ENCODE results near the gene DNAH17.

DNAH17 gene

DNA sequence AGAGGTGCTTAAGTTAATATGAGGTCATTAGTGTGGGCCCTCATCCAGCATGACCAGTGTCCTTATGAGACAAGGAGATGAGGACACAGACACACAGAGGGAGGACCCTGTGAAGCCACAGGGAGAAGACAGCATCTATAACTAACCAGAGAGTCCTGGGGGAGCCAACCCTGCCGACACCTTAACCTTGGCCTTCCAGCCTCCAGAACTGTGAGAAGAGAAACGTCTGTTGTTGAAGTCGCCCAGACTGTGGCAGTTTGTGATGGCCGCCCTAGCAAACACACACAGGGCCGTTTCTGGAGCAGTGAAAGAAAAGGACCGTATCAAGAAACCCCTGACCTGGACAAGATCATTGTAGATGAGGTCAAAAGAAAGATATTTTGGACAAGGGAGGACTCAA, 26.7 kb downstream of the DNAH17 start:
- no peak for DNase-seq (ENCODE audit: low read depth)
- no peak overlapping the region for H3K4me3 ChIP-seq (ENCODE audit: low read depth, low read length)
- TF ChIP-seq, protein P1, sequence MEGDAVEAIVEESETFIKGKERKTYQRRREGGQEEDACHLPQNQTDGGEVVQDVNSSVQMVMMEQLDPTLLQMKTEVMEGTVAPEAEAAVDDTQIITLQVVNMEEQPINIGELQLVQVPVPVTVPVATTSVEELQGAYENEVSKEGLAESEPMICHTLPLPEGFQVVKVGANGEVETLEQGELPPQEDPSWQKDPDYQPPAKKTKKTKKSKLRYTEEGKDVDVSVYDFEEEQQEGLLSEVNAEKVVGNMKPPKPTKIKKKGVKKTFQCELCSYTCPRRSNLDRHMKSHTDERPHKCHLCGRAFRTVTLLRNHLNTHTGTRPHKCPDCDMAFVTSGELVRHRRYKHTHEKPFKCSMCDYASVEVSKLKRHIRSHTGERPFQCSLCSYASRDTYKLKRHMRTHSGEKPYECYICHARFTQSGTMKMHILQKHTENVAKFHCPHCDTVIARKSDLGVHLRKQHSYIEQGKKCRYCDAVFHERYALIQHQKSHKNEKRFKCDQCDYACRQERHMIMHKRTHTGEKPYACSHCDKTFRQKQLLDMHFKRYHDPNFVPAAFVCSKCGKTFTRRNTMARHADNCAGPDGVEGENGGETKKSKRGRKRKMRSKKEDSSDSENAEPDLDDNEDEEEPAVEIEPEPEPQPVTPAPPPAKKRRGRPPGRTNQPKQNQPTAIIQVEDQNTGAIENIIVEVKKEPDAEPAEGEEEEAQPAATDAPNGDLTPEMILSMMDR (IDR thresholded peaks at IDR 0.05; ENCODE audit: control insufficient read depth, extremely low read depth, insufficient read depth), result no peak

DNA sequence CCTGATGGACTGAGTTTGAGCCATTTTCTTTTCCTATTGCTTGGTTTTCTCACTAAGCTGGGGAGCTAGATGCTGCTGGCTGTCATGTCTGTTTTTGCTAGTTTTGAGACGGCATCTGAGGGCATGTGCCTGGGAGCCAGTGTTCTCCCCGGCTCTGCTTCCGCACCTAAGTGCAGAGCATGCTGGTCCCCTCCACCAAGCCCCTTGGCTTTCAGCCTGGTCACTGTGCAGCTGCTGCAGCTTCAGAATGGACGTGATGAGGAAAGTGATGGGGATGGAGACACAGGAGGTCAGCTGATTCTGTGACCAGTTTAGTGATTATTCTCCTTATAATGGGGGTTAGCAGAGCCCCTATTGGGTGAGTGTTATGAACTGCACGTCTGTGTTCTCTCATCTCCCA, 28.5 kb downstream of the DNAH17 start:
- H3K4me3 ChIP-seq (ENCODE audit: low read depth, low read length), result no peak overlapping the region
- TF ChIP-seq, protein P1 (IDR thresholded peaks at IDR 0.05; ENCODE audit: control insufficient read depth, extremely low read depth, insufficient read depth), result no peak
- no peak for DNase-seq (ENCODE audit: low read depth)

DNA sequence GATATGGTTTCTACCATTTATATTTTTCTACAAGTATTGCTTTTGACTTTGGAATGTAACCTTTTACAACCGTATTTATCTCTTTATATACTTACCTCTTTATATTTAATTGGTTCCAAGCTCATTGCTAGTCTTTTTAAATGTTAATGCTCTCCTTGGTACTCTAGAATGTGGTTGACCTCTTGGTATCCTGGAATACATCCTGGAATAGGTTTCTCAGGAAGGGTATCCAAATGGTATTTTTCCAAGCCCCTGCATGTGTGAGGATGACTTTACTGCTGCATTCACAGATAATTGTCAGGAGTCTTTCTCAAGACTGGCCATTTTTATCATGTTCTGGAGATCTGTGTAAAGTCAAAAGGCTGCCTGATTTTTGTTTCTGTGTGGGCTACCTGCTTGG, 30.2 kb downstream of the DNAH17 start:
- no peak overlapping the region for H3K4me3 ChIP-seq (ENCODE audit: low read depth, low read length)
- TF ChIP-seq, protein P1 (IDR thresholded peaks at IDR 0.05; ENCODE audit: control insufficient read depth, extremely low read depth, insufficient read depth), result no peak
- no peak for DNase-seq (ENCODE audit: low read depth)

DNA sequence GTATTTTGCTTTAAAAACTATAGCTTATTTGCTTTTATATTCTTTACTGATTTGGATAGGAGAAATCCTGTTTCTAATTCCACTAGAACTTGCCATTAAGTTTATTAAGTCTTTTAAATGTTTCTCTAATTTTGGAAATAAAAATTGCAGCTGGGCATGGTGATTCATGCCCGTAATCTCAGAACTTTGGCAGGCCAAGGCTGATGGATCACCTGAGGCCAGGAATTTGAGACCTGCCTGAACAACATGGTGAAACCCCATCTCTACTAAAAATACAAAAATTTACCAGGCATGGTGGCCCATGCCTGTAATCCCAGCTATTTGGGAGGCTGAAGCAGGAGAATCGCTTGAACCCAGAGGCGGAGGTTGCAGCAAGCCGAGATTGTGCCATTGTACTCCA, 30.7 kb downstream of the DNAH17 start:
- DNase-seq (ENCODE audit: low read depth), result no peak
- H3K4me3 ChIP-seq (ENCODE audit: low read depth, low read length), result no peak overlapping the region
- TF ChIP-seq, protein P1 (IDR thresholded peaks at IDR 0.05; ENCODE audit: control insufficient read depth, extremely low read depth, insufficient read depth), result no peak

DNA sequence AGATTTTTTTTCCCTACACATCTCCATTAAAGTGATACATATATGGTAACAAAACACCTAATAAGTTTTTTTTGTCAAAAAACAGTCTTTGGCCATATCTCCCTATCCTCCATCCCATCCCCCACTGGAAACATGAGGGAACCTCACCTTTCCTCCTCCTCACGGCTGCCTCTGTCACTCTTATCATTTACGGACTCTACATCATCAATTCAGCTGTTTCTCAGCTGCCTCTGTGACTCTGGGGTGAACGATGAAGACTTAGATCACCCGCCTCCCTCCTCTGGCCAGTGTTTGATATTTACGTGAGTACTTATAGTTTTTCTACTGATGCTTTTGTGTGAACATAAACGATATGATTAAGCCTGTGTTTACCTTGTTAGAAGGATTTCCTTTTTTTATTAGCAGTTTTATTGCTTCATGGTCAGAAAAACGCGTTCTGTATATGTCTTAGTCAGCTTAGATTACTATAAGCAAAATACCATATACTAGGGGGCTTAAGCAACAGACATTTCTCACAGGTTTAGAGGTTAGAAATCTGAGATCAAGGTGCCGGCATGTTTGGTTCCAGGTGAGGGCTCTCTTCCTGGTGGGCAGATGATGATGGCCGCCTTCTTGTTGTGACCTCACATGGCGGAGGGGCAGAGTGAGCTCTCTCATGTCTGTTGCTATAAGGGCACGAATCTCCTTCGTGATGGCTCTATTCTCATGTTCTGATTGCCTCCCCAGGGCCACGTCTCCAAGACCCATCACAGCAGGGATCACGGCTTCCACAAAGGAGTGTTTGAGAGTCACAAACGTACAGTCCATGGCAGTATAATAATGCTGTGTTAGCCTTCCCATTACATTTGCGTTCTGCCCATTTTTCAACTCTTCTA, 32.1 kb downstream of the DNAH17 start:
- H3K4me3 ChIP-seq (ENCODE audit: low read depth, low read length), result no peak overlapping the region
- DNase-seq (ENCODE audit: low read depth), result no peak
- TF ChIP-seq, protein P1 (IDR thresholded peaks at IDR 0.05; ENCODE audit: control insufficient read depth, extremely low read depth, insufficient read depth), result no peak

DNA sequence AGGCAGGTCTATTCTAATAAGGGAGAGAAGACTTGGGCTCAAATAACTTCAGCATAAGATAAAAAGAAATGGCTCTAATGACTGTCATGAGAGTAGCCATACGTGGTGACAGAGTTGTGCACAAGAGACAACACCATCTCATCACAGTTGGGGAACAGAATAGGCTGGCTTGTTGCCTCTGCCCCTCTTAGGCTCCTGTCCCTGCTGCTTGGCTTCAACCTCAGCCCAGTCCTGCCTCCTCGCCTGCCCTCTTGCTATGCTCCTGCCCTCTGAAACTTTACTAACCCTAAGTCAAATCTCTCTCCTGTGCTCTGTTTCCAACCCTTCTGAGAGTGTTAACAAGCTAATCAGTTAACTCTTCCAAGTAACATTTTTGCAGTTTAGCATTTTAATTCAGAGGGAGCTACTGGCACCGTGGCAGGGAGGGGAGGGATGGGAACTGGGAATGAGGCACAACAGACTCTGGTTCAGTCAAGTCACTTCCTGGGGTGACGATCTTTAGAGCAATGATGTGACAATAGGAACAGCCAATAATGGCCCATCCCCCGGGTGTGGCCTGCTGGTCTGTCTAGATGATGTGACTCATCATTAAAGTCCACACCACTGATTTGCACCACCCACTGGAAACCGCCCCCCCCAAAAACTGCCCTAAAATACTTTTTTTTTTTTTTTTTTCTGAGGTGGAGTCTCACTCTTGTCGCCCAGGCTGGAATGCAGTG, 35.5 kb downstream of the DNAH17 start:
- H3K4me3 ChIP-seq (ENCODE audit: low read depth, low read length), result no peak overlapping the region
- DNase-seq (ENCODE audit: low read depth), result no peak
- TF ChIP-seq, protein P1 (IDR thresholded peaks at IDR 0.05; ENCODE audit: control insufficient read depth, extremely low read depth, insufficient read depth), result no peak

All from LNCaP clone FGC (cell line).